BJ (cell line): ENCODE results near the gene PPP1R9B. TPM values are rescaled to one million over a fixed set of nuclear protein-coding genes. Genes with fewer than 3 reads are reported as not detected.

Experiments
- CTCF ChIA-PET: fragments of 350-600 bp; formaldehyde crosslinking; extraction: SDS; loops from one replicate; lab custom pipeline; 2021; ENCODE audit warnings: antibody characterized with exemption, inconsistent platforms; lab: Yijun Ruan, JAX
- POLR2A ChIA-PET: fragments of 300-600 bp; sonication (Branson Sonifier 250); formaldehyde crosslinking; extraction: SDS; loops from one replicate; lab custom pipeline; 2021; ENCODE audit warnings: antibody characterized with exemption; lab: Charles Lee
- DNase-seq: peaks from one replicate; pipeline ENCODE4 v3.0.0-alpha.2; 2011; ENCODE audit warnings: low read depth
- H3K27me3 ChIP-seq: 2 replicates; pipeline ENCODE4 v1.6.0; 2011; ENCODE audit warnings: low read length; ENCODE audit not compliant: control insufficient read depth, insufficient read depth
- H3K36me3 ChIP-seq: 2 replicates; pipeline ENCODE4 v1.5.1; 2011; ENCODE audit warnings: low read length; ENCODE audit not compliant: control insufficient read depth, insufficient read depth
- H3K4me3 ChIP-seq: 2 replicates; pipeline ENCODE4 v1.5.1; 2011; ENCODE audit warnings: low read depth, mild to moderate bottlenecking, control low read depth, low read length
- polyA plus RNA-seq: library from polyadenylated mRNA; depleted of rRNA; stranded (reverse); fragments of >200 nt; gene quantifications from 2 replicates; pipeline ENCODE4 v1.2.3, GENCODE V29; 2011
- TF ChIP-seq, protein P1 (sequence below): IDR thresholded peaks from 2 replicates; pipeline ENCODE4 v1.5.1; 2011; ENCODE audit warnings: low read depth, mild to moderate bottlenecking, control low read depth, inconsistent platforms, low read length, moderate library complexity; ENCODE audit not compliant: insufficient read depth

PPP1R9B gene
- polyA plus RNA-seq, 1 experiment, result 17.2 TPM

- Histone ChIP-seq H3K4me3 (peak overlapping the region; percentile 97), H3K27me3 (no peaks in the 10 kb centered on the region), H3K36me3 (peaks cover 79% of the 10 kb centered on the region)
- POLR2A ChIA-PET, result interaction anchor here (0.7 to 3.2 kb wide), 10 partner anchors 9 to 76 kb away, joined by 3 to 23 read pairs (median 4); no protein-coding TSS in a partner anchor
- CTCF ChIA-PET, result interaction anchor here (0.6 to 3.8 kb wide), 12 partner anchors 10 to 85 kb away, joined by 3 to 46 read pairs (median 4); no protein-coding TSS in a partner anchor
- DNase-seq, result no peak
- TF ChIP-seq, protein P1, sequence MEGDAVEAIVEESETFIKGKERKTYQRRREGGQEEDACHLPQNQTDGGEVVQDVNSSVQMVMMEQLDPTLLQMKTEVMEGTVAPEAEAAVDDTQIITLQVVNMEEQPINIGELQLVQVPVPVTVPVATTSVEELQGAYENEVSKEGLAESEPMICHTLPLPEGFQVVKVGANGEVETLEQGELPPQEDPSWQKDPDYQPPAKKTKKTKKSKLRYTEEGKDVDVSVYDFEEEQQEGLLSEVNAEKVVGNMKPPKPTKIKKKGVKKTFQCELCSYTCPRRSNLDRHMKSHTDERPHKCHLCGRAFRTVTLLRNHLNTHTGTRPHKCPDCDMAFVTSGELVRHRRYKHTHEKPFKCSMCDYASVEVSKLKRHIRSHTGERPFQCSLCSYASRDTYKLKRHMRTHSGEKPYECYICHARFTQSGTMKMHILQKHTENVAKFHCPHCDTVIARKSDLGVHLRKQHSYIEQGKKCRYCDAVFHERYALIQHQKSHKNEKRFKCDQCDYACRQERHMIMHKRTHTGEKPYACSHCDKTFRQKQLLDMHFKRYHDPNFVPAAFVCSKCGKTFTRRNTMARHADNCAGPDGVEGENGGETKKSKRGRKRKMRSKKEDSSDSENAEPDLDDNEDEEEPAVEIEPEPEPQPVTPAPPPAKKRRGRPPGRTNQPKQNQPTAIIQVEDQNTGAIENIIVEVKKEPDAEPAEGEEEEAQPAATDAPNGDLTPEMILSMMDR, result no peak
These were observed 46.3 kb upstream of the PPP1R9B start for GRCh38 chr17:50196826-50197225.

DNA sequence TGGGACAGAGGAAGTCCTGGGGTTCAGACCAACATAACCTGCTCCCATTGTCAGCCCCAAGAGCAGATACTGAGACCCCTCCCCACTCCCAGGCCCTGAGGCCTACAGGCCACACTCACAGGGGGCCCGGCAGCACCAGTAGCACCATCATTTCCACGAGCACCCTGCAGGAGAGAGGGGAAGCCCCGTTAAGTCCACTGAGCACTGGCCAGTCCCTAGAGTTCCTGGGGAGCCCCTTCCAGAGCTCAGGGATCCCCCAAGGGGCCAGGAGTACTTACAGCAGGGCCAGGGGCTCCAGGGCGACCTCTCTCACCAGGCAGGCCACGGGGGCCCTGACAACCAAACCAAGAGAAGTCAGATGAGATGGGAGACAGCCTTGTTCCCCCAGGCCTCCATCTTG lies 45.6 kb upstream of the PPP1R9B start:
- ChIA-PET POLR2A (interaction anchor here (0.8 to 3.2 kb wide), 5 partner anchors 14 to 75 kb away, joined by 3 to 23 read pairs (median 6); no protein-coding TSS in a partner anchor), CTCF (interaction anchor here (0.8 to 3.8 kb wide), 9 partner anchors 9 to 86 kb away, joined by 3 to 46 read pairs (median 6); no protein-coding TSS in a partner anchor)
- peak overlapping the region; percentile 97 for H3K4me3 ChIP-seq
- no peak for DNase-seq
- TF ChIP-seq, protein P1, result no peak
- H3K36me3 ChIP-seq, result peaks cover 85% of the 10 kb centered on the region
- H3K27me3 ChIP-seq, result no peaks in the 10 kb centered on the region

DNA sequence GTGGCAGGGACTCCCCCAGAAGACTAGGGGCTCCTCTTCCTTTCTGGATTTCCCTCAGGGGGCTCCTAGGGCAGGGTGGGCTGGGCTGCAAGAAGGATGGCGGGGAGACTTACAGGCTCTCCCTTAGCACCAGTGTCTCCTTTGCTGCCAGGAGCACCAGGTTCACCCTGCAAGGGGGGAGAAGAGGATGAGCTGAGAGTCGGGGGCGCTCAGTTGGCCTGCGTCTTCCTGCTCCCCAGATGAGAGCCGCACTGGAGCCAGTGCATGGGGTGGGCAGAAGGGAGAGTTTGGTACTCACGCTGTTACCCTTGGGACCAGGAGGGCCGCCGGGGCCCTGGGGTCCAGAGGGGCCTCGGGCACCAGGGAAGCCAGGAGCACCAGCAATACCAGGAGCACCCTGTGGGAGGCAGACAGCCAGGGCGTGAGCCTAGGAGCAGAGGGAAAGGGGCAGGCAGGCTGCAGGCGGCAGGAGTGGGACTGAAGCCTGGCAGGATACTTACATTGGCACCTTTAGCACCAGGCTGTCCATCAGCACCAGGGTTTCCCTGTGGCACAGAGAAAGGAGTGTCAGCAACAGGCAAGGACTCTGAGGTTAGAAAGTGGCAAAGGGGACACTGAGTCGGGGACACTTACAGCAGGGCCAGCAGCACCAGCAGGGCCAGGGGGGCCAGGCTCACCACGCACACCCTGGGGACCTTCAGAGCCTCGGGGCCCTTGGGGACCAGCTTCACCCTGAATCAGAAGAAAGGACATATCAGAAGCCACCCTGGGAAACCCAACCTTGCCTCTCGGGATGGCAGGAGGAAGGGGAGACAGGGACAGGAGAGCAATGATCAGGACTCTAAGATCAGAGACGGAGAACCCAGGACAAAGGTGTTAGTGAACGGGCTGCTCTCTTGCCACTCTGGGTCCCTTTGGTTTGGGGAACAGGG lies 44.7 kb upstream of the PPP1R9B start:
- ChIA-PET POLR2A (interaction anchor here (0.8 to 3.2 kb wide), 3 partner anchors 14 to 75 kb away, joined by 3 to 23 read pairs (median 16); no protein-coding TSS in a partner anchor), CTCF (interaction anchor here (0.9 to 3.8 kb wide), 8 partner anchors 8 to 77 kb away, joined by 3 to 46 read pairs (median 6); no protein-coding TSS in a partner anchor)
- Histone ChIP-seq H3K36me3 (peaks cover 88% of the 10 kb centered on the region), H3K4me3 (peak overlapping the region; percentile 97), H3K27me3 (no peaks in the 10 kb centered on the region)
- TF ChIP-seq, protein P1, result peak; percentile 59
- no peak for DNase-seq

DNA sequence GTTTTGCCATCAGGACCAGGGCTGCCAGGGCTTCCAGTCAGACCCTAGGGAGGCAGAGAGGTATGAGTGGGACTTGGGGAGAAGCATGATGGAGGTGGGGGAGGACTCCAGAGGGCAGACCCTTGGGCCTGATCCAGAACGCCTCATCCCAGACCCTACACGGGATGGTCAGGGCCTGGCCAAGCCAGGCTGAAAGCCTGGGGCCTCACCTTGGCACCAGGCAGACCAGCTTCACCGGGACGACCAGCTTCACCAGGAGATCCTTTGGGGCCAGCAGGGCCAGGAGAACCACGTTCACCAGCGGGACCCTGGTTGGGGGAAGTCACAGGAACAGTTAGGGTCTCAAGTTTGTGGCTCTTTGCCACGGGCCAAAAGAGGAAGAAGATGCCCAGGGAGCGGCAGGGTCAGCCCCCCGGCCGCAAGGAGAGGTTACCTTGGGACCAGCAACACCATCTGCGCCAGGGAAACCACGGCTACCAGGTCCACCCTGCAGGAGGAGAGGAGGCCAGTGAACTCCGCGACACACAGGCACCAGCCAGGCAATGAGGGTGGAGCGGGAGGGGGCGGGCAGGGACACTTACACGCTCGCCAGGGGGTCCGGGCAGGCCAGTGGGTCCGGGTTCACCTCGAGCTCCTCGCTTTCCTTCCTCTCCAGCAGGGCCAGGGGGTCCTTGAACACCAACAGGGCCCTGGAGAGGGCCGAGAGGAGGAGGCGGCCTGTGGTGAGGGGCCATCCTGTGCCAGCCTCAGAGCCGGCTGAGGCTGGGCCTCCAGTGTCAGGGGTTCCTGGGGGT lies 43.9 kb upstream of the PPP1R9B start:
- no peak for DNase-seq
- Histone ChIP-seq H3K36me3 (peaks cover 92% of the 10 kb centered on the region), H3K4me3 (peak overlapping the region; percentile 97), H3K27me3 (no peaks in the 10 kb centered on the region)
- ChIA-PET POLR2A (interaction anchor here (1.3 to 2.9 kb wide), 2 partner anchors 16 to 76 kb away, joined by 12 to 23 read pairs; no protein-coding TSS in a partner anchor), CTCF (interaction anchor here (0.6 to 3.8 kb wide), 6 partner anchors 17 to 80 kb away, joined by 3 to 13 read pairs (median 4); no protein-coding TSS in a partner anchor)
- TF ChIP-seq, protein P1, result no peak
